ENCODE data around the gene LAMB3.

- TF ChIP-seq EP300 (IDR thresholded peaks at IDR 0.05) (no peak), CTCF (IDR thresholded peaks at IDR 0.05) (no peak), POLR2AphosphoS5 (IDR thresholded peaks at IDR 0.05) (no peak)
Observed at GRCh38 chr1:209610631-209610905, 41.7 kb downstream of the LAMB3 start.

Data from upper lobe of left lung (tissue), 4 donors.